Testis (tissue), 2 donors: ENCODE results near the gene TRIO.

Experiments
- CTCF ChIP-seq, 3 experiments: fragments of 450-650 bp in 2 of 3; fragments of 200-600 bp in 1 of 3; sonication (generic) in 1 of 3; IDR thresholded peaks; one replicate each; pipeline ENCODE4 v1.5.1; 2016 to 2019; ENCODE audit warnings: antibody characterized with exemption in 3 of 3, mild to moderate bottlenecking in 2 of 3, moderate library complexity in 1 of 3
- POLR2A ChIP-seq: fragments of 450-650 bp; IDR thresholded peaks from one replicate; pipeline ENCODE4 v1.6.1; 2017; ENCODE audit warnings: antibody characterized with exemption, mild to moderate bottlenecking, moderate library complexity

- TF ChIP-seq CTCF (IDR thresholded peaks at IDR 0.05) (no peak), POLR2A (no peak)
Observed at GRCh38 chr5:14153932-14154731, 11.0 kb downstream of the TRIO start.
